Activated T-helper 9 cell treated with anti-CD3 and anti-CD28 coated beads, Interleukin-2, amount 50 U/mL, for 16 hours (primary cell): ENCODE results near the gene CCDC7.
"Not testable (repeated sequence)": the region's sequence is repeated elsewhere in the genome, so short reads cannot be mapped to it uniquely, and the experiment has no call there.

Experiments used
- DNase-seq: peaks from one replicate; pipeline ENCODE4 v3.0.0-alpha.2; 2020; ENCODE audit warnings: low read depth

Gene CCDC7

GRCh38 chr10:32577448-32577847 lies 131.5 kb downstream of the CCDC7 start:
- DNase-seq, result no peak

DNA sequence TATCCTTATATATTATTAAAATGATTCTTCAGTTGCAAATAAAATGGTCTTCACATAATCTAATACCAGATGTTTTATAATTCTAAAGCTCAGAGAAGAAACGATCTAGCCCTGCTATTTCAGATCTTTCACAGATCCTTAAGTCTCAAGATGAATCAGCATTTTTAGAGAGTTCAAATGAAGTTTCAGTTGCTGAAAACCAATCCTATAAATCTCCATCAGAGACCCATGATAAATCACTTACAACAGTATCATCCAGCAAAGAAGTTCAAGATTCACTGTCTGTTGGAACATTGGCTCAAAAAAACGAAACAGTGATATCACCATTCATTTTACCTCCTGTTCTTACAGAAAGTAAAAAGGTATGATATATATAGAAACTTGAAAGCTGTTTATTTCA lies 137.0 kb downstream of the CCDC7 start:
- no peak for DNase-seq

DNA sequence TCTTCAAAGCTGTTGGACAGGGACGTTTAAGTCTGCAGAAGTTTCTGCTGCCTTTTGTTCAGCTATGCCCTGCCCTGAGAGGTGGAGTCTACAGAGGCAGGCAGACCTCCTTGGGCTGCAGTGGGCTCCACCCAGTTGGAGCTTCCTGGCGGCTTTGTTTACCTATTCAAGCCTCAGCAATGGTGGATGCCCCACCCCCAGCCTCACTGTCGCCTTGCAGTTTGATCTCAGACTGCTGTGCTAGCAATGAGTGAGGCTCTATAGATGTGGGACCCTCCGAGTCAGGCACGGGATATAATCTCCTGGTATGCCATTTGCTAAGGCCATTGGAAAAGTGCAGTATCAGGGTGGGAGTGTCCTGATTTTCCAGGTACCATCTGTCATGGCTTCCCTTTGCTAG lies 152.1 kb downstream of the CCDC7 start:
- not testable (repeated sequence) for DNase-seq

GRCh38 chr10:32600317-32600716 lies 154.4 kb downstream of the CCDC7 start:
- DNase-seq, result no peak

DNA sequence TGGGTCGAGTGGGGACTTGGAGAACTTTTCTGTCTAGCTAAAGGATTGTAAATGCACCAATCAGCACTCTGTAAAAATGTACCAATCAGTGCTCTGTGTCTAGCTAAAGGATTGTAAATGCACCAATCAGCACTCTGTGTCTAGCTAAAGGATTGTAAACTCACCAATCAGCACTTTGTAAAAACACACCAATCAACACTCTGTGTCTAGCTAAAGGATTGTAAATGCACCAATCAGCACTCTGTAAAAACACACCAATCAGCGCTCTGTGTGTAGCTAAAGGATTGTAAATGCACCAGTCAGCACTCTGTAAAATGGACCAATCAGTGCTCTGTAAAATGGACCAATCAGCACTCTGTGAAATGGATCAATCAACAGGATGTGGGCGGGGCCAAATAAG lies 155.6 kb downstream of the CCDC7 start:
- DNase-seq, result not testable (repeated sequence)

DNA sequence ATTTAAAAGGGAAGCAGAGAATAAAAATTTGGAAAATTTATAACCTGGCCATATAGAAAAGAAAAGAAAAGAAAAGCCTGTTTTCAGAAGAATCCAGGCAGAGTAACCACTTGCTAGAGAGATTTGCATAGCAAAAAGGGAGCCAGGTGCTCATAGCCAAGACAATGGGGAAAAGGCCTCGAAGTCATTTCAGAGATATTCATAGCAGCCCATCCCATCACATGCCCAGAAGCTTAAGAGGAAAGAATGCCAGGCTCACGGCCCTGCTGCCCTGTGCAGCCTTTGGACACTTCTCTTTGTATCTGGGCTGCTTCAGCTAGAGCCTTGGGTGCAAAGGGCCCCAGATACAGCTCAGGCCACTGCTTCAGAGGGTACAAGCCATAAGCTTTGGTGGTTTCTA lies 159.8 kb downstream of the CCDC7 start:
- DNase-seq, result no peak

DNA sequence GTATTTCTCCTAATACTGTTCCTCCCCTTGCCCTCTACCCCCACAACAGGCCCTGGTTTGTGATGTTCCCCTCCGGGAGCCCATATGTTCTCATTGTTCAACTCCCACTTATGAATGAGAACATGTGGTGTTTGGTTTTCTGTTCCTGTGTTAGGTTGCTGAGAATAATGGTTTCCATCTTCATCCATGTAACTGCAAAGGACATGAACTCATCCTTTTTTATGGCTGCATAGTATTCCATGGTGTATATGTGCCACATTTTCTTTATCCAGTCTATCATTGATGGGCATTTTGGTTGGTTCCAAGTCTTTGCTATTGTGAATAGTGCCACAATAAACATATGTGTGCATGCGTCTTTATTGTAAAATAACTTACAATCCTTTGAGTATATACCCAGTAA lies 164.6 kb downstream of the CCDC7 start:
- DNase-seq, result not testable (repeated sequence)

- DNase-seq, result no peak
Observed at GRCh38 chr10:32616438-32616837, 170.5 kb downstream of the CCDC7 start.

- DNase-seq, result no peak
Observed at GRCh38 chr10:32618482-32618881, 172.5 kb downstream of the CCDC7 start.

DNA sequence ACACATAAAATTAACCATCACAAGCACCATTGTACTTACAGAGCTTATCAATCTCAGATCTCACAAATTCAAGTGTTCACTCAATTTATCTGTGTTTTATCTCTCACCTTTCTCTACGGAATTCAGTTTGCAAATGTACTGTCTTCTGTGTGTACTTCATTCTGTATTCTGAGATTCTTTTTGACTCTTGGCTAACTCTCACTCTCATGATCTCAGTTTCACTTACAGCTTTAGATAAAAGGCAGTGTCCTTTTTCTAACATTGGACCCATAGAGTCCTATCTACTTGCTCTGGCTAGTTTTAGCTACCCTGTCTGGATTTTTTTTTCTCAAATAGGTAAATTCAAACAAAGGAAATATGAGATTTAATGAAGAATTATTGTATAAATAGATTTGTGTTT lies 176.0 kb downstream of the CCDC7 start:
- no peak for DNase-seq

- no peak for DNase-seq
Observed at GRCh38 chr10:32622409-32622808, 176.5 kb downstream of the CCDC7 start.

DNA sequence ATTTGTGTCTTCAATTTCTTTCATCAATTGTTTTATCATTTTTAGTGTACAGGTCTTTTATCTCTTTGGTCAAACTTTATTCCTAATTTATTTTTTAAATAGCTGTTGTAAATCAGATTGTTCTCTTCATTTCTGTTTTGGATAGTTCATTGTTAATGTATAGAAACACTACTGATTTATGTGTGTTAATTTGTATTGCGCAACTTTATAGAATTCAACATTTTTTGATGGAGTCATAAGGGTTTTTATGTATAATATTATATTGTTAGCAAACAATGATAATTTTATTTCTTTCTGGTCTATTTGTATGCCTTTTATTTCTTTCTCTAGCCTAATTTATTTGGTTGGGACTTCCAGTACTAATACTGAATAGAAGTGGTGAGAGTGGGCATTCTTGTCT lies 181.2 kb downstream of the CCDC7 start:
- DNase-seq, result no peak

DNA sequence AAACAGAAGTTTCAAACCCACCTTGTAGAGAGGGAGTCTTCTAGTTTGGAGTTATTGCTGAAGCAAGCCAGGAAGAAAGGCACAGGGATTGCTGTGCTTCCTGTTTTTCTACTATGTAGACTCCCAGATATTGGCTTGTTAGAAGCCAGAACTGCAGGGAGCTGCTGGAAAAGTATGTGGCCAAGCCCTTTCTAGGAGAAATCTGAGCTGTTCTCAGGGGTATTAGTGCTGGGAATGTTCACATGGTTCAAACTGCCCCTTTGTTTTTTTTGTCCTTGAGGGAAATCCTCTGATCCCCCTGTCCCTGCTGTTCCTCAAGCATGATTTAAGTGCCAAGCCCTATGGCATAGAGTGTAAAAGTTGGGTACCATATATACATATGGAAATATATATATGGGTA lies 184.0 kb downstream of the CCDC7 start:
- no peak for DNase-seq

DNA sequence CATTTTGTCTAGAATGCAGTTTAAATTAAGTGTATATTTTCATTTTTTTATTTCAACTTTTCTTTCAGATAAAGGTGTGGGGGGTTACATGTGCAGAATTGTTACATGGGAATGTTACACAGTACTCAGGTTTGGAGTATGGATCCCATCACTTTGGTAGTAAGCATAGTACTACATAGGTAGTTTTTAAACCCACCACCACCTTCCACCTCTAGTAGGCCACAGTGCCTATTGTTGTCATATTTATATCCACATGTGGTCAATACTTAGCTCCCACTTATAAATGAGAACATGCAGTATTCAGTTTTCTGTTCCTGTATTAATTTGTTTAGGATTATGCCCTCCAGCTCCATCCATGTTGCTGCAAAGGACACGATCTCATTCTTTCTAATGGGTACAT lies 200.6 kb downstream of the CCDC7 start:
- DNase-seq, result no peak

DNA sequence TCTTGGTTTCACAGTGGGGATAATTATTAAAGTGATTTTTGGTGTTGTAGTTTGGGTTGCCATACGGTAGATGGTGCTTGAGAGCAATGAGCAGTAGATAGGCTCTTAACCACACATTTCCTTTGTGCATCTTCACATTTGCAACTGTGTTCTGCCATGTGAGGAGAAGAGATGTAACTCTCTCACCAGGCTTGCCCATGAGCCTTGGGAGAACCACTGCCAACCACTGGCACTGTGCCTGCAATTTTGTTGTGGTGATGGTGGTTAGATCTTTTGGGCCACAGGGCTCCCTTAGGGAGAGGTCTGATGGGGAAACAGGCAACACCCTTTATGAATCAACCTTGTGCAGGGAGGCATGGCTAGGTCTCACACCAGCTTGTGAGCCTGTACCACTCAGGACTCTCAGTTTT lies 204.3 kb downstream of the CCDC7 start:
- DNase-seq, result no peak

- not testable (repeated sequence) for DNase-seq
Observed at GRCh38 chr10:32657430-32657829, 211.5 kb downstream of the CCDC7 start.

DNA sequence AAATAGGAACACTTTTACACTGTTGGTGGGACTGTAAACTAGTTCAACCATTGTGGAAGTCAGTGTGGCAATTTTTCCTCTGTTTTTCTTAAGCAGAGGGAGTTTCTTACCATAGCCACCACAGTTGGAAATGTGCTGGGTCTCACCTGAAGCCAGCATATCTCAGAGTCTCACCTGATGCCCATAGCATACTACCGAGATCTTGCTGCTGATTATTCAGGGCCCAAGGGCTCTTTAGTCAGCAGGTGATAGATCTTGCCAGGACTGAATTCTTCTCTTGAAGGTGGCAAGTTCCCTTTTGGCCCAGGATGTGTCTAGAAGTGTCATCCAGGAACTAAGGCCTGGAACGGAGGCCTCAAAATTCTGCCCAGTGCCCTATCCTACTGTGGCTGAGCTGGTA lies 215.4 kb downstream of the CCDC7 start:
- DNase-seq, result no peak

GRCh38 chr10:32680803-32681557 lies 235.0 kb downstream of the CCDC7 start:
- DNase-seq, result no peak

GRCh38 chr10:32684291-32684690 lies 238.4 kb downstream of the CCDC7 start:
- DNase-seq, result no peak

GRCh38 chr10:32687116-32687515 lies 241.2 kb downstream of the CCDC7 start:
- no peak for DNase-seq

GRCh38 chr10:32687546-32687945 lies 241.6 kb downstream of the CCDC7 start:
- DNase-seq, result no peak

GRCh38 chr10:32692174-32692573 lies 246.2 kb downstream of the CCDC7 start:
- DNase-seq, result no peak

DNA sequence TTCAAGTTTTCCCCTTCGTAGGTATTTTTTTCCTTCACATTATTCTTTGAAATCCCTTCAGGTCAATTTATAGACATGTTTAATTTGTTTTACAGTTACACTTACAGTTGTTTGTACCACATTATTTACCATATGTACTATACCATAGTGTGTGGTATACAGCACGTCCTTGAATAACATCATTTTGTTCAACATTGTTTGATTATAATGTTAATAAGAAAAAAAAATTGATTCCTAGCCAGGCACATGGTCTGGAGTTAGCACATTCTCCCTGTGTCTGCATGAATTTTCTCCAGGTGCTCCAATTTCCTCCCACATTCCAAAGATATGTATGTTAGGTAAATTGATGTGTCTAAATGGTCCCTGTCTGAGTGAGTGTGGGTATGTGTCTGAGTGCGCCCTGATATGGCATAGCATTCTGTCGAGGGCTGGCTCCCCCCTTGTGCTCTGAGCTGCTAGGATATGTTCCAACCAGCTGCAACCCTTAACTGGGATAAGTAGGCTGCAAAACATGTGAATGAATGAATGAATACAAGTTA lies 247.6 kb downstream of the CCDC7 start:
- no peak for DNase-seq

DNA sequence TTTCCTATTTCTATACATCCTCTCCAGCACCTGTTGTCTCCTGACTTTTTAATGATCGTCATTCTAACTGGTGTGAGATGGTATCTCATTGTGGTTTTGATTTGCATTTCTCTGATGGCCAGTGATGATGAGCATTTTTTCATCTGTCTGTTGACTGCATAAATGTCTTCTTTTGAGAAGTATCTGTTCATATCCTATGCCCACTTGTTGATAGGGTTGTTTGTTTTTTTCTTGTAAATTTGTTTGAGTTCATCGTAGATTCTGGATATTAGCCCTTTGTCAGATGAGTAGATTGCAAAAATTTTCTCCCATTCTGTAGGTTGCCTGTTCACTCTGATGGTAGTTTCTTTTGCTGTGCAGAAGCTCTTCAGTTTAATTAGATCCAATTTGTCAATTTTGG lies 253.7 kb downstream of the CCDC7 start:
- DNase-seq, result not testable (repeated sequence)
